DOHH2 (cell line): ENCODE measurements around the gene DCAF15.

ENCODE experiments used
- CTCF ChIP-seq: fragments of 200-600 bp; sonication (generic); IDR thresholded peaks from one replicate; pipeline ENCODE4 v1.5.1; 2014; ENCODE audit warnings: antibody characterized with exemption, mild to moderate bottlenecking, low read depth, low read length; ENCODE audit not compliant: poor library complexity, severe bottlenecking
- EZH2phosphoT487 ChIP-seq: fragments of 200-600 bp; sonication (generic); IDR thresholded peaks from 2 replicates; pipeline ENCODE4 v1.6.1; 2017; ENCODE audit warnings: borderline replicate concordance, mild to moderate bottlenecking, antibody characterized with exemption, low read length, moderate library complexity, mixed read lengths

- no peak for TF ChIP-seq CTCF
- no peak for TF ChIP-seq EZH2phosphoT487
Measured at GRCh38 chr19:13968383-13968935, 16.1 kb downstream of the DCAF15 start.
